ENCODE results near the gene CACNA2D3.

CACNA2D3 gene

DNA sequence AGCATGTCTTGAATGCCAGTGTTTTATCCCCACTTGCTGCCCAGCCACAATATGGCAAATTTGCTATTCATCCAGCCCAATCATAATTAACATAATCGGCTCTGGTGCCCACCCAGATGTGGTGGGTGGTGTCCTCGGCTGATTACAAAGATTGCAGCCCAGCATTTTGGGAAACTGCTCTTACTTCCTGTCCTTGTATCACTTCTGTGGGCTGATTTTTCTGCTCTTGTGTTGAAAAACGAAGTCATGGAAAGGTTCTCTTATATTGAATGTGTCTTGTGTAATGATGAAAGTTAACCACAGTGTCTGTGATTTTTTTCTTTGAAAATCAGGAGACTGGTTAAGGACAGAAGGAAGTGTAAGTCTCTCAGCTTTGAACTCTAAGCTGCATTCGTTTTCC lies 141.7 kb downstream of the CACNA2D3 start:
- TF ChIP-seq, protein P1, sequence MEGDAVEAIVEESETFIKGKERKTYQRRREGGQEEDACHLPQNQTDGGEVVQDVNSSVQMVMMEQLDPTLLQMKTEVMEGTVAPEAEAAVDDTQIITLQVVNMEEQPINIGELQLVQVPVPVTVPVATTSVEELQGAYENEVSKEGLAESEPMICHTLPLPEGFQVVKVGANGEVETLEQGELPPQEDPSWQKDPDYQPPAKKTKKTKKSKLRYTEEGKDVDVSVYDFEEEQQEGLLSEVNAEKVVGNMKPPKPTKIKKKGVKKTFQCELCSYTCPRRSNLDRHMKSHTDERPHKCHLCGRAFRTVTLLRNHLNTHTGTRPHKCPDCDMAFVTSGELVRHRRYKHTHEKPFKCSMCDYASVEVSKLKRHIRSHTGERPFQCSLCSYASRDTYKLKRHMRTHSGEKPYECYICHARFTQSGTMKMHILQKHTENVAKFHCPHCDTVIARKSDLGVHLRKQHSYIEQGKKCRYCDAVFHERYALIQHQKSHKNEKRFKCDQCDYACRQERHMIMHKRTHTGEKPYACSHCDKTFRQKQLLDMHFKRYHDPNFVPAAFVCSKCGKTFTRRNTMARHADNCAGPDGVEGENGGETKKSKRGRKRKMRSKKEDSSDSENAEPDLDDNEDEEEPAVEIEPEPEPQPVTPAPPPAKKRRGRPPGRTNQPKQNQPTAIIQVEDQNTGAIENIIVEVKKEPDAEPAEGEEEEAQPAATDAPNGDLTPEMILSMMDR (IDR thresholded peaks at IDR 0.05; ENCODE audit: extremely low read depth, missing control alignments): no peak

DNA sequence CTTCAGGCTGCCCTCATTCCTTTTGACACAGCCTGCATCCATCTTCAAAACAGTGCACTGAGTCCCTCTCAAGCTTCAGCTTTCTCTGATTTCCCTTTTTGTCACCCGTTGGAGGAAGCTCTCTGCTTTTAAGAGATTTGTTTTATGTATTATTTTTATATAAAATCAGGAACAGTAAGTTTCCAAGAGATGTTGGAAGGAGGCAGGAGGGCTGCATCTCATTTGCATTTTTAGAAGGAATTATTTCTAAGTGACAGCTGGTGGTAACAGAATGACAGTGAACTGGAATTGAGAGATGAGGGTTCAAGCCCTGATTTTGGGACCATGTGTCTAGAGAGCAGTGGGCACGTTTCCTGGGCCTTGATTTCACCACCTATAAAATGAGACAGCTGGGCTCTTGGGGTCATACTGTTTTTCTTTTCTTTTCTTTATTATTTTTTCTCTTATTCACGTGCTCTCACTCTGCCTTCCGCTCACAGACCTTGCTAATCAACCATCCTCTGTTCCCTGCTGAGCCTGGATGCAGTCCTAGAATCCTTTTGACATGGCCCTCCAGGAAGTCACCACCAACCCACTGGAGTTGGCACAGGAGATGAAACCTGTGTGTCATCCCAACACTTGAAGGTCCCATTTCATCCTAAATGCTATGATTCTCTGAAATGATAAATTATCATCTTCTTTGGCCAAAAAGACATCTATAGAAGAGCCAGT lies 148.6 kb downstream of the CACNA2D3 start:
- TF ChIP-seq, protein P1 (IDR thresholded peaks at IDR 0.05; ENCODE audit: extremely low read depth, missing control alignments): no peak
- DNase-seq (ENCODE audit: low spot score): no peak

More for the DNA sequence above, 141.7 kb downstream of the CACNA2D3 start:
- no peak for DNase-seq (ENCODE audit: low spot score)

DNA sequence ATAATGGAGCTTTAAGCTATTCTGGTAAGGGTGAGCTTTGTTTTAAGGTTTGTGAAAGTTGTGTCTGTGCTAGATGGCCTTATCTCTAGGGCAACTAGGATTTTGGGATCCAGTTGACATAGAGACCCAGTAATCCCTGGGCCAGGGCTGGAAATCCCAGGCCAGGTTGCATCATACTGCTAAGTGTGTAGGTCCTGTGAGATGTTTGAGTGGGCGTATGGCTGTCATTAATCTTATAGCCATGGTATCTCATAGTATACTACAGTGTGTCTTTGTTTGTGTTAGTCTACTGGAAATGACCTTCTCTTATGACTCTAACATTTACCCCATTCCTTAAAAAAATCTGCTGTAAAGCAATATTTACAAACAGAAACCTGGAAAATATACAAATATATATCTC lies 151.4 kb downstream of the CACNA2D3 start:
- DNase-seq (ENCODE audit: low spot score): no peak
- TF ChIP-seq, protein P1 (IDR thresholded peaks at IDR 0.05; ENCODE audit: extremely low read depth, missing control alignments): no peak

DNA sequence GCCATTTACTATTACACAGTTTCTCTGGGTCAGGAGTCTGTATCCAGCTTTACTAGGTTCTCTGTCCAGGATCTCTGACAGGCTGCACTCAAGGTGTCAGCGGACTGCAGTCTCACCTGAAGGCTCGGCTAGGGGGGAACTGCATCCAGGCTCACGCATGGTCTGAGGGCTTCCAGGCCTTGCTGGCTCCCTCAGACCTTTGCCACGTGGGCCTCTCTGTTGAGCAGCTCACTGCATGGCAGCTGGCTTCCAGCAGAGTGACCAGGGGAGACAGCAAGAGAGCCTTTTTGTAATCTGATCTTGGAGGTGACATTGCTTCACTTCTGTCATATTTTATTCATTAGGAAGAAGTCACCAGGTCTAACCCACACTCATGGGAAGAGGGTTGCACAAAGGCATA lies 152.3 kb downstream of the CACNA2D3 start:
- TF ChIP-seq, protein P1 (IDR thresholded peaks at IDR 0.05; ENCODE audit: extremely low read depth, missing control alignments): no peak
- DNase-seq (ENCODE audit: low spot score): no peak

DNA sequence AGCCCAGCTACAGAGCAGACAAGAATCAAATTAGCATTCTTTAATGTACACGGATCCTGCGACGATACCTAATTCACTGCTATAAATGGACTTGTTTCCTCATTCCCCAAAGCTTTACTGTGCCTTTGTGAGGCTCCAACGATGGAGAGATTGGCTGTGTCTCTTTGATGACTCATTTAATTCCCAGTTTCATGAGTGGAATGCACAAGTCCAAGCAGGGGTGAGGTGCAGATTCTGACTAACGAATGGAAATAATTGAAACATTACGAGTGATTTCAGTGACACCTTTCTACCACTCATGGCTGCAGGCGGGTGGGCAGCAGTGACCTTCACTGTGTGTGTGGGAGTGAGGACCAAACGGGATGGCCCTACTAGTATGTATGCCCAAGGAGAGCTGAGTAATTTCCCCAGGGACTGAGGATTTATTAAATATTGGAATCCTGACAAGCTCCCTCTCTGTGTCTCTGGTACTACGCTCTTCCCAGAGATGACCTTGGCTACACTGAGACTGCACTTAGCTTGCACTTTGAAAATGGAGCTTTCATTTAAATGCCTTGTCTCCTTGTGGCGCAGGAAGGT lies 156.7 kb downstream of the CACNA2D3 start:
- TF ChIP-seq, protein P1 (IDR thresholded peaks at IDR 0.05; ENCODE audit: extremely low read depth, missing control alignments): no peak
- no peak for DNase-seq (ENCODE audit: low spot score)

DNA sequence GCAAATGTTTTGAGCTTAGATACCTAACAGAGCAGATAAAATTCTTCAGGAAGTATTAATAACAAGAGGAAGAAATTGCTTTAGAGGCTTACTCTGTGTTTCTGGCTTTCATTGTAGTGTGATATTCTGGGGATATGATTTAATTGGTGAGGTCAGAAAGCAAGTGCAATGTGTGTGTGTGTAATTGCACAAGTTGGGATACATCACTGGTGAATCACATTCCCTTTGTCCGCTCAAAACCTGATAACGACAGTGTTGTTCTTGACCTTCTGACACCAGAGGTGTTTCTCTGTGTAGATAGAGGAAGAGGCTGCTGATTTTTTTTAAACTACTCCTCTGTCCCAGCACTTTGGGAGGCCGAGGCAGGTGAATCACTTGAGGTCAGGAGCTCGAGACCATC lies 161.1 kb downstream of the CACNA2D3 start:
- no peak for DNase-seq (ENCODE audit: low spot score)
- TF ChIP-seq, protein P1 (IDR thresholded peaks at IDR 0.05; ENCODE audit: extremely low read depth, missing control alignments): no peak

DNA sequence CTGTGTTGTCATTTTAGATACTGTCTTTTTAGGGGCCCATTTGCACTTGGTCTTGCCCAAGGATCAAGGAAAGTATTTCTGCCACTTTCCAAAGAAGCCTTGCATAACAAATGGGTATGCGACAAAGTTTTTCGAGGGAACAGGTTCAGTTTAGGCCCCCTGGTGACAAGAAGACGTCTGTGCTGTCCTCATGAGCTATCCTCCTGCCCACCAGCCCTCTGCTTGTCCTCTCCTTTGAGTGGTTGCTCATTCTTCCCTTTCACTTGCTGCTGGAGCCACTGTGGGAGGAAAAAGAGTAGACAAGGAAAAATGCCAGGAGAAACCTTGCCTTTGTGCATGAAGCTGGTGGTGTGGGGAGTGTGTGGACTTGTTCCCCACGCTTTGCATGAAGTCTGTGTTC lies 171.9 kb downstream of the CACNA2D3 start:
- no peak for DNase-seq (ENCODE audit: low spot score)
- TF ChIP-seq, protein P1 (IDR thresholded peaks at IDR 0.05; ENCODE audit: extremely low read depth, missing control alignments): no peak
